ENCODE results near the gene MACROD2.
A peak's percentile ranks its signal among the peaks of the same experiment; 100 is the strongest.

DNA sequence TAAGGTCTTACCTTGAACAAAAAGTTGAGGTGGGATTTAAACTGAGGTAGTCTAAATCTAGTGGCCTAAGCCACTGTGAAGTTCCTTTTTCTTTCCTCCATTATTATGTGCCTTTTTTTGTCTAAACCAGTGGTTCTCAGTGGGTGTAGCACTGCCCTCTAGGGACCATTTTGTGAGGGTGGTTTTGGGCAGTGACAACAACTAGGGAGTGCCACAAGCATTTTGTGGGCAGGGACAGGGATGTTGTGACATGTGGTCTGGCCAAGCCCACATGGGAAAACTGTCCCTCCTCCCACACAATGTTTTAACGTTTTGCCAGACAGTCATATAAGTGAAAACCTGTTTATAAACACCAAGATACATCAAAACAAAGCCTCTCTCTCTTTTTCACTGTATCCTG, 1241.5 kb downstream of the MACROD2 start:
- TF ChIP-seq POLR2A (IDR thresholded peaks at IDR 0.05; ENCODE audit: low read depth, low read length) (no peak), BHLHE40 (IDR thresholded peaks at IDR 0.05; ENCODE audit: low read depth, low read length) (no peak)
- TF ChIP-seq, protein P1, sequence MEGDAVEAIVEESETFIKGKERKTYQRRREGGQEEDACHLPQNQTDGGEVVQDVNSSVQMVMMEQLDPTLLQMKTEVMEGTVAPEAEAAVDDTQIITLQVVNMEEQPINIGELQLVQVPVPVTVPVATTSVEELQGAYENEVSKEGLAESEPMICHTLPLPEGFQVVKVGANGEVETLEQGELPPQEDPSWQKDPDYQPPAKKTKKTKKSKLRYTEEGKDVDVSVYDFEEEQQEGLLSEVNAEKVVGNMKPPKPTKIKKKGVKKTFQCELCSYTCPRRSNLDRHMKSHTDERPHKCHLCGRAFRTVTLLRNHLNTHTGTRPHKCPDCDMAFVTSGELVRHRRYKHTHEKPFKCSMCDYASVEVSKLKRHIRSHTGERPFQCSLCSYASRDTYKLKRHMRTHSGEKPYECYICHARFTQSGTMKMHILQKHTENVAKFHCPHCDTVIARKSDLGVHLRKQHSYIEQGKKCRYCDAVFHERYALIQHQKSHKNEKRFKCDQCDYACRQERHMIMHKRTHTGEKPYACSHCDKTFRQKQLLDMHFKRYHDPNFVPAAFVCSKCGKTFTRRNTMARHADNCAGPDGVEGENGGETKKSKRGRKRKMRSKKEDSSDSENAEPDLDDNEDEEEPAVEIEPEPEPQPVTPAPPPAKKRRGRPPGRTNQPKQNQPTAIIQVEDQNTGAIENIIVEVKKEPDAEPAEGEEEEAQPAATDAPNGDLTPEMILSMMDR (conservative IDR thresholded peaks at IDR 0.05; ENCODE audit: low read depth, low read length) = 0 out of 2 replicates have a peak, but pooled peaks have one; percentile 20
- TF ChIP-seq, protein P2, sequence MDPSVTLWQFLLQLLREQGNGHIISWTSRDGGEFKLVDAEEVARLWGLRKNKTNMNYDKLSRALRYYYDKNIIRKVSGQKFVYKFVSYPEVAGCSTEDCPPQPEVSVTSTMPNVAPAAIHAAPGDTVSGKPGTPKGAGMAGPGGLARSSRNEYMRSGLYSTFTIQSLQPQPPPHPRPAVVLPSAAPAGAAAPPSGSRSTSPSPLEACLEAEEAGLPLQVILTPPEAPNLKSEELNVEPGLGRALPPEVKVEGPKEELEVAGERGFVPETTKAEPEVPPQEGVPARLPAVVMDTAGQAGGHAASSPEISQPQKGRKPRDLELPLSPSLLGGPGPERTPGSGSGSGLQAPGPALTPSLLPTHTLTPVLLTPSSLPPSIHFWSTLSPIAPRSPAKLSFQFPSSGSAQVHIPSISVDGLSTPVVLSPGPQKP (IDR thresholded peaks at IDR 0.05; ENCODE audit: borderline replicate concordance, low read depth, low read length) = no peak

Measured in IMR-90 (cell line).